HG03135 (cell line): Measurements from ENCODE around the gene C14orf119.

Source experiments
- ATAC-seq: cut with Tn5 transposase; IDR thresholded peaks from one replicate; pipeline ENCODE4 v1.9.1; 2021; ENCODE audit warnings: mild to moderate bottlenecking, moderate library complexity; ENCODE audit not compliant: unreplicated experiment

Gene C14orf119

DNA sequence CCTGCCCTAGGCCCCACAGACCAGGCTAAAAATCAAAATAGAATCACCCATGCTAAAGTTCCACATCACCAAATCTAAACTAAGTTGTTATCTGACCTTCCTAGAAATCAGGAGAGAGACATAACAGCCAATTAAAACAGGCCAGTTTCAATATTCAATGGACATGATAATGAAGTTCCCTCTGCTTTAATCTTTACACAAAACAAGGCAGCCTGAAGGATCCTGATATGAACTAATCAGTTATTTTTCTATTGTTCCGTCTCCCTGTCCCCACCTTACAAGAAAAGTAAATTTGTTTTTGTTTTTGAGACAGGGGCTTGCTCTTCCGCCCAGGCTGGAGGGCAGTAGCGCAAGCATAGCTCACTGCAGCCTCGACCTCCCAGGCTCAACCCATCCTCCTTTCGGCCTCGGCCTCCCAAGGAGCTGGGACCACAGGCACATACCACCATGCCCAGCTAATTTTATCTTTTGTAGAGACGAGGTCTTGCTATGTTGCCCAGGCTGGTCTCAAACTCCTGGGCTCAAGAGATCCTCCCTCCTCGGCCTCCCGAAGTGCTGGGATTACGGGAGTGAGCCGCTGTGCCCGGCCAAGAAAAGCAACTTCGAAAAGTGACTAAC lies 29.1 kb downstream of the C14orf119 start:
- ATAC-seq = no peak

DNA sequence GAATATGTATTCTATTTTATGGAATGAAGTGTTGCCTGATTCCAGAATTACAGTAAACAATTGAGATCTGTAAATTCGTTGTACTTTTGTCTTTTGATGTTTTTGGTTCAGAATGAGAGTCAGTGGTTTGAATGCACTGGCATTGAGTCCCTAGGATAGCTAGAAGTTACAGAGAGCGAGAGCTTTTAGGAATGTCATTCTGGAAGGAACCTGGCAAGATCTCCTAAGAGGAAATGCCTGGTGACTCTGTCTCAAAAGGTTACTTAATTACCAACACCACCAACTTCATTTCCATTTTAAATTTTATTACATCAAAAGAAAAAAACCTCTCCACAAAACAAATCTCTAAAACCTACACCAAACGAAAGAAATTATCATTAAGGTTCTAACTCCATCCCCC lies 29.7 kb downstream of the C14orf119 start:
- no peak for ATAC-seq

DNA sequence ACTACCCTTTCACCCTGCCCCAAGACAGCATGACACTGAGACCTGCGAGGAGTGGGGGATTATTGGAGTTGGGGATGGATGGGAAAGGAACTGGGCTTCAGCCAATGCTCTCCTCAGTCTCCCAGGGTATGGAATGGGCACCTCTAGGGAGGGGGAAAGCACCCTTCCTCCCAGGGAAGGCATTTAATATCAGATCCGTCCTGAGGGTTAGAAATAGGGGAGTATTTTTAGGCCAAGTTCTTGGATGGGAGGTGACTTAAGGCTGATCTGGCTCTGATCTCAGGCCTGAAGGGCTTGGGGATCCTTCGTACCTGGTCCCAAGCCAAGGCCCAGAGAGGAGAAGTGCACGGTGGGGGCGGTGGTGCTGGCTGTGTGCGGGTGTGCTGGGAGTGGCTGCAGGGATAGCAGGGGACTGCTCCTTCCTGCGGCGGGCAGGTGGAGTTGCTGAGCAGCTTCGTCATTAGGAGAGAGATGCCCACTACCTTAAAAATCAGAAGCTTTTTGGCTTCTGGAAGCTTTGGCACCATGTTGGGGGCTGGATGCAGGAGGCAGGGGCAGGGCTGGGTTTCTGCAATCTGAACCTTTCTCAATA lies 30.7 kb downstream of the C14orf119 start:
- ATAC-seq = no peak

DNA sequence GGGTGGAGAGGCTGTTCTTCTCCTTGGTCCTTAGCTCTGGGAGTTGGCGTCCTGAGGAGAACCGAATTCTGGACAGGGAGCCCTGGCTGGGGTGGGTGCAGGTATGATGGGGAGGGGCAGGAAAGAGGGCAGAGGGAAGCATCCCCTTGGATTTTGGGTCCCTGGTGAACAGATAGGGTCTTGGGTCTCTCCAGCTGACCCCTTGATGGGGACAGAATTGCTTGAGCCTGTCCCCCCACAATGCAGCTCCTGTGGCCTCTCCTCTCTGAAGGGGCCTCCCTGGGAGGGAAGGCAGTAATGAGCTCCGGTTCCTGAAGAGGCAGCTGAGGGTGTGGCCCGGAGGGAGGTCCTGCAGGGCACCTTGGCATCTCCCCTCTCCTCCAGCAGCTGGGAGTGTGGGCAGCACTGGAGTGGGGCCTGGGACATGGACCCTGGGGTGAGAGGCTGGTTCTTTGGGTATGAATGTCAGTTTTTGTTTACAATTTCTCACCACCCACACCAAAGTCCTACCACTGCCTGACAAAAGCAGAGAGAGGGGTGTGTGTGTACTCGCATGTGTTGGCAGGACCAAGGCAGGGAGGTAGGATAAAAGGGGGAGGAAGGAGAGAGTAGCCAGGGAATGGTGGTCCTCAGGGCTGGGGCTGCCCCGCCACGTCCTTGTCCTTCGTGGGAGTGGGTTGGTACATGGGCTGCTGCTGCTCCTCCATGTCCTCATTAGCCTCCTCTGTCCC lies 31.4 kb downstream of the C14orf119 start:
- ATAC-seq = no peak

DNA sequence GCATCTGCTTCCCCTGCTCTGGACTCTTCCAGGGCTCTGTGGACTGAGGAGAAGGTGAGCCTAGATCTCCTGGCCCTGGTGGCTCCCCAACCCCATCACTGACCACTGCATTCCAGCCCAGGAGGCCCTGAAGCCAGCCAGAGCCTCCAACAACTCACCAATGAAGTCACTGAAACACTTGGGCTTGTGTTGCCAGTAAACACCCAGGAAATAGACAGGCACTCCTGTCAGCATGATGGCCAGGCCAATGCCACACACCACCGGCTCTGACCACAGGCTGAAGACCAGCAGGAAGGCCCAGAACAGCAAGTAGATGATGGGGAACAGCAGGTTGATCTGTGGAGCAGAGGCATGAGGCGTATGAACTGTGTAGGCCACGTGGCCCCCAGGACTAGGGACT lies 32.6 kb downstream of the C14orf119 start:
- no peak for ATAC-seq

DNA sequence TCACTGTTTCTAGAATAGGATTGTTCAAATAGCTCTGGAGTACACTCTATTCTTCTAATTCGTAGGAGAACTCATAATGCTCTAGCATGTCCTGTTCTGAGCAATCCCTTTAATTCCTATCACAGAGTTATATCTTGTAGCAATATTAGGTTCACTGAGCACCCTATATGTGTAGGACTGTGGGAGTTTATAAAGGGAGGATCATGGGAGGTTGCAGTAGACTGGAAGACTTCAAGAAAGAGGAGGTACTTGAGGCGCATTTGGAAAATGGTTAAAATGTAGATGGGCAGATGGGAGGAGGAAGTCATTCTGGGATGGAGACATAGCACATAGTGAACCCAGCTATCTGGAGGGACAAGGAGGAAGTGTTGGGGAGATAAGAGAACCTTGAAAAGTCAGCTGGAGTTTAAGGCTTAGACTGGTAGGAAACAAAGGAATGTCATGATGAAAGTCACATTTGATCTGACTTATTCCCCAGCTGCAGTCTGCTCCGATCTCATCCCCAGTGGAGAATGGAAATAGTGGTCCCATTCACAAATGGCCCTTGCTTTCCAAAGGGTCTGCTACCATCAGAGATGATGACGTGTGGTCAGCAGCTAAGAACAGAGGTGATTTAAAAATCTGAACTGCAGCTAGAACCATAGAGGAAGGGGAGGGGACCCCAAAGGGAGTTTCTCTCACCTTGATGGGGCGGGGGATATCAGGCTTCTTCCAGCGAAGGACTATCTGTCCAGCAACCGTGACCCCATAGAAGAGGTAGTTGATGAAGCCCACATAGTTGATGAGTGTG lies 33.9 kb downstream of the C14orf119 start:
- no peak for ATAC-seq

DNA sequence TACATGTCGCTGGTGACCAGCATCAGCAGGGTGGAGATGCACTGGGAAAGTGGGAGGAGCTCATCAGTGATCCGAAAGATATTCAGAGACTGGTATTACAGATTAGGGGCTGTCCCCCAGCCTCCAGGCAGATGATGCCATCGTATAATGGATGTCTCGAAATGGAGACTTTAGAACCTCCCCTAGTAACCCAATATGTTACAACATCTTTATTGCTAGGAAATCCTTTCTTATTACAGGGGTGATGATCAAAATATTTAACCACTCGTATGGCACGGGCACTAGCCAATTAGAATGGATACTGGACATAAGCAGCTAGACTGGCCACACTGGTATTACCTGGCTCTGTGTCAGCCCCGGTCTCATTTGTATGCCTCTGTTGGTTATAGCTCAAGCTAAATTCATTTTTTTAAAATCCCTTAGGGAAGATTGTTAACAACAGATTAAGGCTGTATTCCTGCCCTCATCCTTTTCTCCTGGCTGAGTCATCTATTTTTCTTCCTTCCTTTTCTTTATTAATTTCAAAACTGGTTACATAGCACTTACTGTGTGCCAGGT lies 34.5 kb downstream of the C14orf119 start:
- no peak for ATAC-seq

DNA sequence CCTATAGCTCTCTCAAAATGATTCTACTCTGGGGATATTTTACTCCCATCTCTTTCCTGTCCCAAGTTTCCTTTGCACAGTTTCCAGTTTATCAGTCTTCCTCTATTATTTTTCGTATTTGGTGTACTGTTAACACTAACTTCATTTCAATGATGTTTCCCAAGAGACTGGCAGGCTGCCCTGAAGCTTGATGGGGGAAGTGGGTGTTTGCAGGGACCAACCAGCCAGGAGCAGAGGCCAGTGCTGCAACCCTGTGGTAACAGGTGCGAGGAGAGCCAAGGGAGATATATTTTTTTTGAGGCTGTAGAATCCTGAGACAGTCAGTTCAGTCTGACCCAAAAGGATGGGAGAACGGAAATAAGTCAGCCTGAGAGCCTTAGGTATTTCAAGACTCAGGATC lies 35.6 kb downstream of the C14orf119 start:
- no peak for ATAC-seq

DNA sequence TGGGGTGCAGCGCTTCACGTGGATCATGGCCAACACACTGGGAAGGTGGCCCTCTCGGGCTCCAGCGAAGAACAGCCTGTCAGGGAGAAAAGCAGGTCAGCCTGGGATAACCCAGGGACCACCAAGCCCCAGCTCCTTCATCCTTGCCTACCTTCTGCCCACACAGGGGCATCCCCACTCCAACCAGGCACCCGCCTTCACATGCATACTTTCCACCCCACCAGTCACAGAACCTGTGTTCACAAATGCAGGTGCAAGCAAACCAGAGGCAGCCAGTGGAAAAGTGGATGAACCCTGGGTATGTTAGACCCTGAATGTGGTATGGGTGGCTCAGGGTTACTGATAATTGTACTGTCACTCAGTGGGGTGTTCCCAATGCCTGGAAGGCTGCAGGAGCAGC lies 36.2 kb downstream of the C14orf119 start:
- ATAC-seq = no peak

DNA sequence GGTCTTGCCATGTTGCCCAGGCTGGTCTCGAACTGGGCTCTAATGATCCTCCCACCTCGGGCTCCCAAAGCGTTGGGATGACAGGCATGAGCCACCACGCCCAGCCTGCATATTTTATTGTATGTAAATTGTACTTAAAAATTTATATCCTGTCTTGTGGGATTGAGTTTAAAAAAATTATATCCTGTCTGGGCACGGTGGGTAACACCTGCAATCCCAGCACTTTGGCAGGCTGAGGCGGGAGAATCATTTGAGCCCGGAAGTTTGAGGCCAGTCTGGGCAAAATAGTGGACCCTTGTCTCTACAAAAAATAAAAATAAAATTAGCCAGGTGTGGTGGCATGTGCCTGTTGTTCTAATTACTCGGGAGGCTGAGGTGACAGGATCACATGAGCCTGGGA lies 37.7 kb downstream of the C14orf119 start:
- no peak for ATAC-seq

DNA sequence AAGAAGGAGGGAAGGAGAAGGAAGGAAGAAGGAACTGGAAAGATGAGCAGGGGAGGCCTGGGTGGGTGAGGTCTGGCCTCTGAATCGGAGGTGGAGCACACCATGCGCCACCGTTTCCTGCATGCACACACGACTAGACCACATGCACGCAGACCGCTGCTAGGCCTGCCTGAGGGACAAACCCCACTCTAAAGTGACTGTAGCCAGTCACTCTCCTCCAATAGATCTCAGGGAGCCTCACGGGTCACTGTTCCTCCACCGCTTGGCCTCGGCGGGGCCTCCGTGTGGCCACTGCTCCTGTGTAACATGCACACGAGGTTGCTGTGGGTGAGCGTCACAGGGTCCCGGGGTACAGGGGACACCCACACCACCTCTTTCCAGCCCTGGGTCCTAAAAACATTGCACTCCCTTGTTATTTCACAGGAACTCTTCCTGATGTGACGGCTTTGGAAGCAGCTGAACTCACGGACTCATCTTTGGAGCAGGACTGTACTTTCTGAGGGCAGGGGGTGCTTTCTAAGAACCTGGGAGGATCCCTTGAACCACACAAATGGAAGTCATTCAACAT lies 41.3 kb downstream of the C14orf119 start:
- no peak for ATAC-seq

DNA sequence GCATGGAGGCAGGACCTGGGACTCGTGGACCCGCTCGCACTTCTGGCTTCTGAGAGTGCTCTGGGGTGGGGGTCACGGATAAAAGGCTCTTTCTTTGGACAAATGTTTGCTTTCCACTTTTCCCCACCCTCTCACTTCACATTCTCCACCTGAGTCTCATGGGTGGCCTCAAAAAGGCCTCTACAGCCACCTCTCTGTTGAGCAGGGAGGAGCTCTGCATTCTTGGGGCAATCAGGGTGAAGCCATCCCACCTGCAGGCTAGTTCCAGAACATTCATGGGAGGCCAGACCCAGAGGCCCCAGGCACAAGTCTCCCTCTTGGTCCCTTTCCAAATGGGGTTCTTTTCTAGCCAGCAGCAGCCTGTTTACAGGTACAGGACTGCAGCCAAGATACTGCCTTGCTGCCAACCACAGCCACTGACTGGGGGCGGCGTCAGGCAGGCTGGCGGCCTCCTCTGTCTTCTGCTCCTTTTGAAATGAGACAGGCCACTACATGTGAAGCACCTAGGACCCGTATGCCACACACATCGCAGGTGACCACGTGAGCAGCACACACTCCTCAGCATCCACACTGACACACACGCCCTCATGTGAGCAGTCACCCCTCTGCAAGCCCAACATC lies 42.0 kb downstream of the C14orf119 start:
- no peak for ATAC-seq

DNA sequence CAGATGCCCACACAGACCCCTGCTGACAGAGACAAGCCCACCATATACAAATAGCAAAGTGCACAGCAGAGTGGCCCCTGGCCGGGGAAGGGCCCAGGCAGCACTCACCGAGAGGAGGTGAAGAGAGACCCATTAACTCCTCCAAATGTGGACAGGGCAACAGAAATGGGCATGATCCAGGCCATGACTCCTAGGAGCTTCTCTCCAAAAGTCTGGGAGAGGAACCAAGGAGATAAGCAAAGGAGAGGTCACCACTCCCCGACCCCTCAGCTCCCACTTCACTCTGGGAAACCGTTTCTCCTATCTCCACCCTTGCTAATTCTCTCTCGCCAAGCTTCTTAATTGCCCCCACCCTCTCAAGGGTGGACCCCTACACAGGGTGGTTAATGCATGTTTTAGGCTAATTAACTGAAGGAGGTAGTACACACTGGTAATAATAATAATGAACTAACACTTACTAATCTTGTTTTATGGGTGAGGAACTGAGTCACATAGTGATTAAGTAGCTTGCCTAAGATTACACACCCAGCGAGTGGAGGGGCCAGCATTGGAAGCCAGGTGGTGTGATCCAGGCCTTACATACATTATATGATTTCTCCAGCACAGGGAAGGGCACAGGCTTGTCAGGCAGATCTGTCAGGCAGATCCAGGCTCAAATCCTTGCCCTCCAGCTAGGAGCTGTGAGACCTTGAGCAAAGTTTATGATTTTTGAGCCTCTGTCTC lies 42.7 kb downstream of the C14orf119 start:
- no peak for ATAC-seq

DNA sequence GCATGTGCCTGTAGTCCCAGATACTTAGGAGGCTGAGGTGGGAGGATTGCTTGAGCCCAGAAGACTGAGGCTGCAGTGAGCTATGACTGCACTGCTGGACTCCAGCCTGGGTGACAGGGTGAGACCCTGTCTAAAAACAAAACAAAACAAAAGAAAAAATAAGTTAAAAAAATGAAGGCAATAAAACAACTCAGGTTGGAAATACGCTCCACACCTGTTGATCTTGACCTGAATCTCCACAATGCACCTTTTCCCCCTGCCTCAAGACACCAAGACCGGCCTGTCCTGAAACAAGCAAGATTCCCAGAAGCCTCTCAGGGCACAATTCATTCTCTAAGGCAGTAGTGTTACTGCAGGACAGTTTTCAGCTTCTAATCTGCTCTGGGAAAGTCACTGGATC lies 44.6 kb downstream of the C14orf119 start:
- no peak for ATAC-seq

DNA sequence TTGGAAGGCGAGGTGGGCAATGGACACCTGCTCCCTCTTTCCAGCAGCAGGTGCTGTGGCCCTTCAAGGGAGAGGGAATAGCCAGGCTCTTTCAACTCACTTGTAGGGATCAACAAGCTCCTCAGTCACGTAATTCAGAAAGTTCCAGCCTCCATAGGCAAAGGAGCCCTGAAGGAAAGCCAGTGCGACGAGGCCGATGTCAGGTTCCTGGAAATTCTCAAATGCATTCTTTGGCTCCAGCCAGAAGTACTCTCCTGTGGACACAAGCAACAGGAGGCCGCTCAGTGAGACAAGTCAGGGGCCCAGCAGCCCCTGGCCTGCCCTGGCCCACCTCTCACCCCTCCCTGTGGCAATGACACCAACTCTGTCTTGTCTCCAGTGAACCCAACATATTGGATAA lies 45.1 kb downstream of the C14orf119 start:
- ATAC-seq = no peak

DNA sequence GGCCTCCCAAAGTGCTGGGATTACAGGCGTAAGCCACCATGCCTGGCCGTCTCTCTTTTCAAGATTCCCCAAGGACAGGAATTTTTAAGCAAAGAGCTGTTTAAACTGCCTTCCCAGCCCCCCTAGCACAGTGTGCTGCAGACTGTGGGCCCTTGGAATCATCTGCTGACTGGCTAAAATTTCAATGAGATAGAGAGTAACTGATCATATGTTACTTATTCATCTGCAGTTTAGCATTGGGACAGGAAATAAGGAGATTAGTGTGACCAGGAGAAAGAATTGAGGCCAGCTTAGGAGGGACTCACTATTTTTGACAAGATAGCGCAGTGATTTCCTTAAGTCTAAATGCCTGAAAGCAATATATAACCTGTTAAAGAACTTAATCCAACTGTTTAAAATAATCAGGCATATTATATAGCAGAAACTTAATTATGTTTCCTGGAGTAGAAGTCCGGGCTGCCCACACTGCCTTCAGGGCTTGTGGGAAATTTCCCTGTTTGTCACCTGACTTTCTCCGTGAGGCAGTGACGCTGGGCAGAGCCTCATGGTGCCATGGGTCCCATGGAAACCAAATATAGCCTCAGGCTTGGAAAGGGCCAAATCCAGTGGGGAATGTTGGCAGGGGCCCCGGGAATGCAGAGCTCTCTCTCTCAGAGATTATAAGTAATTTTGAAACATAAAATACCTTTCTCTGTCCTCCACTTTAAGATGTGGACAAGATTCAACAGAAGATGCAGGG lies 46.6 kb downstream of the C14orf119 start:
- ATAC-seq = no peak

DNA sequence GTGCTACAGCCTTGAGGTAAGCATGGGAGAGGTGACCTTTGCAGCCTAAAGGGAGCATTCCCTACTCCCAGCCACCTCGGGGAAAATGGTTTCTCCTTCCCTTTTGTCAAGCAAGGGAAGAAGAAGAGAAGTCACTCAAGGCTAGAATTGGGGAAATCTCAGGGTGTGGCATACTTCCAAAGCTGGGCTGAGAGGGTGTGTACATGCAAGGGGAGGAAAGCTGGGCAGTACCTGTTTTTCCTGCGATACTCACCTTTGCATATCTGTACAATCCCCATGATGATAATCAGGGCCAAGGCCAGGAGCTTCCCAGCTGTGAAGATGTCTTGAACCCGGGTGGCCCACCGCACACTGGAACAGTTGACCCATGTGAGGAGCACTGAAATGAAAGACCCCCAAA lies 47.5 kb downstream of the C14orf119 start:
- ATAC-seq = no peak

DNA sequence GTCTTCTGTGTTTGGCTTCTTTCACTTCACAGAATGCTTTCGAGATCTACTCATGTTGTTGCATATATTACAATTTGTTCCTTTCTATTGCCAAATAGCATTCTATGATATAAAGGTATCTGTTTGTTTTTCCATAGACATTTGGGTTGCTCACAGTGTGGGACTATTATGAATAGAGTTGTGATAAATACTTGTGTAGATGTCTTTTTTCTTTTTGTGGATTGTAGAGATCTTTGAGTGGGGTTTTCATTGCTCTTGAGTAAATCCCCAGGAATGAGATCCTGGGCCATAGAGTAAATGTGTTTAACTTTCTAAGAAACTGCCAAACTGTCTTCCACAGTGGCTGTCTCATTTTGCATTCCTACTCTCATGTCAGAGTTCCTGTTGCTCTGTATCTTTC lies 48.6 kb downstream of the C14orf119 start:
- no peak for ATAC-seq

DNA sequence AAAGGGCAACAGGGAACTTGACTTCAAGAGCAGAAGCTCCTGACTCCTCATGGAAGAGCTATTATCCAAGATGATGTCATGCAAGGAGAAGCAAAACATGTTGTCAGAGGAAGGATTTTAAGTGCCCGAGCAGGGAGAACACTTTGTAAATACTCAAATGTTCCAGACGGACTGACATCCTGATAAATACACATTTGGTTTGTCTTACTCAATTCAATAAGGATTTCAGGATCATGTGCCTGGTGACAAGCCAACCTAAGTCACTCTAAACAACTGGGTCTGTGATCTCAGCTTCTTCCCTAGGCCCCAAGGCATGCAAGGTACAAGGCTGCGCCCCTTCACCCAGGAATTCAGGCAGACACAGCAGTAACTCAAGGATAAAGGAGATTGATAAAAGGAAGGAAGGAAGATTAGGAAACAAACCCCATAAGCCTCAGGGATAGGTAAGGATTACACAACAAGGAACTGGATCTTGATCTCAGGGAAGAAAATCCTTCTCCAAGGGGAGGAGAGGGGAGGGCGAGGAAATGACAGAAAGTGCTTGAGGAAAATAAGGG lies 50.6 kb downstream of the C14orf119 start:
- ATAC-seq = no peak
